SKM-1 treated with dmso at 0.1 percent for 144 hours (cell line): ENCODE data around the gene CD2AP.
"Not testable (repeated sequence)": the region's sequence is repeated elsewhere in the genome, so short reads cannot be mapped to it uniquely, and the experiment has no call there.

Experiments
- DNase-seq: peaks from one replicate; lab custom pipeline; 2025; ENCODE audit not compliant: unreplicated experiment; lab: John Stamatoyannopoulos, UW

The CD2AP gene

DNA sequence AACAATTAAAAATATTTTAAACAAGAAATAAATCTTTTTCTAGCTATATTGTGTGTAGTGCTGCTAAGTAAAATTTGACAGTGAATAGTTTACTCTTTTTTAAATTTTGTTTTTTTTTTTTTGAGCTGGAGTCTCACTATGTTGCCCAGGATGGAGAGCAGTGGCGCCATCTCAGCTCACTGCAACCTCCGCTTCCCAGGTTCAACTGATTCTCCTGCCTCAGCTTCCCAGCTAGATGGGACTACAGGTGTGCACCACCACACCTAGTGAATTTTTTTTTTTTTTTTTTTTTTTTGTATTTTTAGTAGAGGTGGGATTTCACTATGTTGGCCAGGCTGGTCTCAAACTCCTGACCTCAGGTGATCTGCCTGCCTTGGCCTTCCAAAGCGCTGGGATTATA is 75.7 kb downstream of the CD2AP start:
- not testable (repeated sequence) for DNase-seq

DNA sequence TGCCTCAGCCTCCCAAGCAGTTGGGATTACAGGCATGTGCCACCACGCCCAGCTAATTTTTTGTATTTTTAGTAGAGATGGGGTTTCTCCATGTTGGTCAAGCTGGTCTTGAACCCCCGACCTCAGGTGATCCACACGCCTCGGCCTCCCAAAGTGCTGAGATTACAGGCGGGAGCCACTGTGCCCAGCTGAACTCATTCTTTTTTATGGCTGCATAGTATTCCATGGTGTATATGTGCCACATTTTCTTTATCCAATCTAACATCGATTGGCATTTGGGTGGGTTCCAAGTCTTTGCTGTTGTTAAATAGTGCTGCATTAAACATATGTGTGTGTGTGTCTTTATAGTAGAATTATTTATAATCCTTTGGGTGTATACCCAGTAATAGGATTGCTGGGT is 78.9 kb downstream of the CD2AP start:
- DNase-seq: not testable (repeated sequence)

DNA sequence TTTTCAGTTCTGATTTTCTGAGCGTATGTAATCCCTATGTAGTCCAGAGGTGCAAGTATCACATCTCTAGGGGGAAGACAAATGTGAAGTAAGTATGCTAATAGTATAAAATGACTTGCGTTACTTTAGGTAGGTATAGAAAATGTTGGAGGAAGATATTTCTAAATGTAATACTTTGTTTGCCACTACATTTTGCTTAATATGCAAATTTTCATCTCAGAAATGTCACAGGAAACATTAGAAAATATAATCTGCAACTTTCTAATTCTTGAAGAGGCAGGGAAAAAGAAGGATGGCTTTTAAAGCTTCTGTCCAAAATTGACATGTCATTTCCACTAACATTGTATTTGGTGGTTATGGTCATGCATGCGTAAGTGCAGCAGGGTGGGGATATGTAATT is 85.6 kb downstream of the CD2AP start:
- DNase-seq: no peak

DNA sequence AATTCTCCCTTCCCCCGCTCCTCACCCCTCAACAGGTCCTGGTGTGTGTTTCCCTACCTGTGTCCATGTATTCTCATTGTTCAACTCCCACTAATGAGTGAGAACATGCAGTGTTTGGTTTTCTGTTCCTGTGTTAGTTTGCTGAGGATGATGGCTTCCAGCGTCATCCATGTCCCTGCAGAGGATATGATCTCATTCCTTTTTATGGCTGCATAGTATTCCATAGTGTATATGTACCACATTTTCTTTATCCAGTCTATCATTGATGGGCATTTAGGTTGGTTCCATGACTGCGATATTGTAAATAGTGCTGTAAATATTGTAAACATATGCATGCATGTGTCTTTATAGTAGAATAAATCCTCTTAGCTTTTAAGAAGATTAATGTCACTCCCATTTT is 89.0 kb downstream of the CD2AP start:
- DNase-seq: not testable (repeated sequence)

DNA sequence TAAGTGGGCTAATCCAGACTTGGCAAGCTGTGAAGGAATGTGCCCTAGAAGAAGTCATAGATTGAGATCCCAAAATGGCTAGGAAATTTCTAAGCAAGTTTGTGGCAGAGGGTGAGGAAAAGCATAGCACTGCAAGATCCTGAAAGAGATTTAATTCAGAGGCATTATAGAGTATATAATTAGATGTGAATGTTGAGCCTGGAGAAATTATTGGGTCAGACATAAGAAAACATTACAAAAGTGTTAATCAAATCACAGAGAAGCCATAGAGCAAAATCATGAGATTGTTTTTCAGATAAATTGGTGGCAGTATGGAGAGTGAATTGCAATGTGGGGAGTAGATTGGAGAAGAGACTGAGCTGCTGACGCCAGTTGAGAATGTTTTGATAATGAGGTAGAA is 90.0 kb downstream of the CD2AP start:
- no peak for DNase-seq

DNA sequence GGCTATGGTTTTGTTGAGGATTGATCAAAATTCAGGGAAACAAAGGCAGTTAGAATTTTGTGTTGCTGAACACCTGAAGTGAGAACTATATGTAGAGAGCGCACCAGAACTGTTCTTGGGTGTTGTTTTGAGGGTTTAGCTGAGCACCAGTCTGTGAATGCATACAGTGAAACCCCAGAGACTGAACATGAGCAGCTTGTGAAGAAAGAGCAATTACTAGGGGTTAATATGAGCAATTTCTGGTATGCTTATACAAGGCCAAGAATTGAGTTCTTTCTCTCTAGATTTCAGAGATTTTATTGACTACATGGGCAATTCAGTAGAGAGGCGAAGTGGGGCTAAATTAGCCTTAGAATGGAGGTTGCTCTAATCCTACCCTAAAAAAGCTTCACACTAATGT is 93.9 kb downstream of the CD2AP start:
- no peak for DNase-seq

DNA sequence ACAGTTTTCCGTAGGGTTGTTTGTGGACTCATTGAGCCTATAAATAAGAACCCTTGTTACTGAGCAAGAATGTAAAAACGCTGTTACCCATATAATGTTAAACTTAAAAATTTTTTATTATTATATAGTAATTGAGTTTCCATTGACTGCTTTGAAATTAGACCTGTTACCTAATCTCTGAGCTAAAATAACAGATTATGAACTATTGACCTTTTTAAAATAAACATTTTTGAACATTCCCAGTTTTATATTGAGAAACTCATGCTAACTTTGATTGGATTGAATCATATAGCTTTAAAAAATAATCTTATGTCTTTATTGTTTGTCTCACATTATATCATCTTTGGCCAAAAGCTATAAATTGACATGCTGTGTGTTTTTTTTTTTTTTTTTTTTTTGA is 95.5 kb downstream of the CD2AP start:
- no peak for DNase-seq

DNA sequence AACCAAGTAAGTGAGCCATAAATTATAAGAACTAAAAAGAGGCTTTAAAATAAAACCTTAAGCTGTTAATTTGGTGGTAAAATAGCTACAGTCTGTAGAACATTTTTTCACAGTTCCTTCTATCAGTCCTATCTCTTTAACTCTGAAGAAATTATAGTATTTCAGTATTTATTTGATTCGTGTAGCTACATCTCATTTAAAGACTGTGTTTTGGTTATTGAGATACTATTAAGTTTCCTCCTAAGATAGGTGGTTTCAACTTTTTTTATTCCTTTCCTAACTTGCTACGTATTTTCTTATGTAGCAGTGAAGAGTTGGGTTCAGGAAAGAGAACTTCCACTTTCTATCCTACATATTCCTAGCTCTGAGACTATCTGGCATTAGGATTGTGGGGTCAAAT is 97.2 kb downstream of the CD2AP start:
- DNase-seq: no peak

DNA sequence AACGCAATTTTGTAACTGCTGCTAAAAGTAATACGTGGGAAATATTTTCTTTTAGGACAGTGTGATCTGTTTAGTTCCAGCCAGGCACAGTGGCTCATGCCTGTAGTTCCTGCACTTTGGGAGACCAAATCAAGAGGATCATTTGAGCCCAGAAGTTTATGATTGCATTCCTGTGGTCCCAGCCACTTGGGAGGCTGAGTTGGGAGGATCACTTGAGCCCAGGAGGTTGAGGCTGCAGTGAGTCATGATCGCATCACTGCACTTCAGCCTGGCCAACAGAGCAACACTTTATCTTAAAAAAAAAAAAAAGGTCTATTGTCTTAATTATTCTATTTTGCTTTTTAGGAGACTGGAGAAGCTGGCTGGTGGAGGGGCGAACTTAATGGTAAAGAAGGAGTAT is 101.5 kb downstream of the CD2AP start:
- DNase-seq: no peak

DNA sequence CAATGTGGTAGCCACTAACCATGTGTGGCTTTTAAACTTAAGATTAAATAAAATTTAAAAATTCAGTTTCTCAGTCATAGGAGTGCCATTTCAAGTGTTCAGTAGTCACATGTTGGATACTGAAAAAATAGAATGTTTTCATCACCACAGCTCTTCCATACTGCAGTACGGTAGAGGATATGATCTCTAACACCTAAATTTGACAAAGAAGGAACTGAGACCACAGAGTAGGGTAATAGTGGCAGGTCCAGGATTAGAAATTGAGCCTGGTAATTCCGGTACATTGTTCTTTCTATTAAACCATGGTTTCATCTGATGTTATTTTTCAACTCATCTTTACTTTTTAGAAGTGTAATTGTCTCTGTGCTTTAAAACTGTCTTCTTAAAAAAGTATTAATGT is 104.0 kb downstream of the CD2AP start:
- DNase-seq: no peak

DNA sequence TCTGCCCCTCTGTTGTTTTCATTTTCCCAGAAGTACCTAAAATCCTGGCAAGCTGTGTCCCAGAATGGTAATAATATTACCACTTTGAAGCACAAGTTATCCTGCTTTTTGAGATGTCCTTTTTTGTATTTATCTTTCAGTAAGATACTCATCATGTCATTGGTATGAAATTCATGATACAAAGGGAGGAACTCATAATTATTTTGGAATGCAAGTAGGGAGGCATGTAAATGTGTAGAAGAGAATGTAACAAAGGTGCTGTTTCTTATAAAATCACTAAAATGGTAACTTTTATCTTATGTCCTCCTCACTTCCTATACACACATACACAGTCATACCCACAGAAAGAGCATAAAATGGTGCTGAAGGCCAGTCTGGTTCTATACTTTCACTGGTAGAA is 109.9 kb downstream of the CD2AP start:
- no peak for DNase-seq

DNA sequence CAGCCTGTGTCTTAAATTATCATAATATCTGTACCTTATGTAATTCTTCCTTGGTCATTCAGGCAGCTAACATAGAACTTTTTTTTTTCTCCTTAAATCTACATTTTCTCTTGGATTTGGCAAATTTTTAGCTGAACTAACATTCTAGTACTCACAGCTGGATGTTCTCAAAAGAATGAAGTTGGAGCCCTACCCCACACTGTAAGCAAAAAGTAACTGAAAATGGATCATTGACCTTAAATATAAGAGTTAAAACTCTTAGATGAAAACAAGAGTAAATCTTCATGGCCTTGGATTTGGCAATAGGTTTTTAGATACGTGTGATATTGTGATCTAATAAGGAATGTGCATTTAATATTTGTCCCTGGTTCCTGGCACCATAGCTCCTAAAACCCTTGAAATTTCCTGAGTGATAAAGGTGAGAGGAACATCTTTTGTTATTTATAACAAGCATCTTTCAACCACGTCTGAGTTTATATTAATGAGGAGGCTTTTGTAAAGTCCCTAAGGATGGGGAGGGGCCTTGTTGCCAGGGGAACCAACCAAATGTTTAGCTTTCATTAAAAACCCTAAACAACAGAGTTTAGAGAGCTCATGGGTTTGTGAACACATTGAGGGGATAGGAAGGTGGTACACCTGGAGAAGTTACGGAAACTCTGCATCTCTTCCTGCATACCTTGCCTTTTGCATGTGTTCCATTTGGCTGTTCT is 114.7 kb downstream of the CD2AP start:
- no peak for DNase-seq

DNA sequence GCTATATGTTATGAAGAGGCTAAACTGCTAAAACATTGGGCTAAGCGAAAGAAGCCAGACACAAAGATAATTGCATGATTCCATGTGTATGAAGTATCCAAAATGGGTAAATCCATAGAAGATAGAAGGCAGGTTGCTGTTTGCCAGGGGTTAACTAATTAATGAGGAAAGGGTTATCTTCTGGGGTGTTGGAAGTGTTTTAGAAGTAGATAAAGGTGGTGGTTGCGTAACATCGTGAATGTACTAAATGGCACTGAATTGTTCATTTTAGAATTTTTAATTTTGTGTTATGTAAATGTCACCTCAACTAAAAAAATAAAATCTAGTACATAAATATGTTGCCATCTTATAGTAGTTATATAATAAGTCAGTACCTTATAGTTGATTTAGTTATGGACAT is 116.4 kb downstream of the CD2AP start:
- DNase-seq: no peak

DNA sequence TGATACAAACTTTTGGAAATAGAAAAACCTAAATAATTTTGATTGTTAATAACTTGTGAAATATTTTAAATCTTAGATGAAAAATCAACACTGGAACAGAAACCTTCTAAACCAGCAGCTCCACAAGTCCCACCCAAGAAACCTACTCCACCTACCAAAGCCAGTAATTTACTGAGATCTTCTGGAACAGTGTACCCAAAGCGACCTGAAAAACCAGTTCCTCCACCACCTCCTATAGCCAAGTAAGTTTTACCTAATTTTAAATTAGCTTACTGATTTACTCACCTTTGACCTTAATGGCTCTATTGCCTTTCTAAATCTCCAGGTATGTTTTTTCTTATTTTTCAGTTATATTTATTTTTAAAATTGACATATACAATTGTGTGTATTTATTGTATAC is 118.2 kb downstream of the CD2AP start:
- DNase-seq: no peak

DNA sequence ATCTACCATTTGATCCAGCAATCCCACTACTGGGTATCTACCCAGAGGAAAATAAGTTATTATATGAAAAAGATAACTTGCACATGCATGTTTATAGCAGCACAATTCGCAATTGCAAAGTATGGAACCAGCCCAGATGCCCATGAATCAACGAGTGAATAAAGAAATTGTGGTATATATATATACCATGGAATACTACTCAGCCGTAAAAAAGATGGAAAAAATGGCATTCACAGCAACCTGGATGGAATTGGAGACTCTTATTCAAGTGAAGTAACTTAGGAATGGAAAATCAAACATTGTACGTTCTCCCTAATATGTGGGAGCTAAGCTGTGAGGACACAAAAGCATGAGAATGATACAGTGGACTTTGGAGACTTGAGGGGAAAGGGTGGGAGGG is 120.8 kb downstream of the CD2AP start:
- DNase-seq: no peak

DNA sequence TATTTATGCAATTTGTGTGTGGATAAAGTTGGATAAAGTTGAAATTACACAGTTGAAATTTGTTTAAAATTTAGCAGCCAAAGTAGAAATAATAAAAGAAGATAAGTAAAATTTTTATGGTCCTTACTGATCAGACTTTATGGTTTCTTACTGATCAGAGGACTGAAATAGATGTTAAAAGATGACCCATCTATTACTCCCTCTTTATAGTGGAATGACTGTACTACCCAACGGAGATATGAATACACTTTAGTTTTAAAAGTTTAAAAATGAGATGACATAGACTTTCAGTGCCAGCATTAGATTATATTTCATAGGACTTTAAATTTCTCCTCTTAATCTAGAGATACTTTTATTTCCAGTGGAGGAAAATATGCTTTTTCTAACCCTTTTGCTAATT is 121.9 kb downstream of the CD2AP start:
- no peak for DNase-seq

DNA sequence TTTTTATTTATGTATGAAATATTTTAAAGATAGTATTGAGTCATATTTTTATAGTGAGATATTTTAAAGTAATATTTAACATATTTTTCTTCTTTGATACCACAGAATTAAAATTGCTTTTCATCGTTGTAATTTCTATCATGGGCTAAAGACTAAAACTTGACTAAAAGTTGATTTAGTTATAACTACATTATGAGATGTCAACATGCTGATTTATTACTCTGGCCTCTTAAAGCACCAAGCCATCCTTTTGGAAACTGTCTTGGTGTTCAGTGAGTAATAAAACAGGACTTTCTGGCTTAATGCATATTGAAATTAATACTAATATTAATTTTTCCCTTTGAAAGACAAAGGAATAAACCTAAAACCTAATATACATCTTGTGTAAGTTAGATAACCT is 125.6 kb downstream of the CD2AP start:
- no peak for DNase-seq

DNA sequence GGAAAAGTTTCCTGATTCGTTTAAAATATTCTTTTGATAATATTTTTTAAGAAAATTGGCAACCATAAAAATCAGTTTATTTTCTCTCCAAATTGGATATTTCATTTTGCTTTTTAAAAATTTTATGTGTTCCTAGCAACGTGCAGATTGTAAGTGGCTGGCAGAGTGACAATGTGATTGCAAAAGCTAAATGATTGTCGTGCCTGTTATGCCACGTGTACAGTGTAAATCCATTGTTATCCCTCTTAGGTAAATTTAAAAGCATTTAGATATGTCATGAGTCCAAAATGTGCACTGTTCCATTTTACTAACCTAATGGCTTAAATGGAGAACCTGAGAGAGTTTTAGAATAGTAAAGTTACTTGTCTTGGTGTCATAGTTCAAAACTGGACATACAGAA is 126.4 kb downstream of the CD2AP start:
- no peak for DNase-seq

DNA sequence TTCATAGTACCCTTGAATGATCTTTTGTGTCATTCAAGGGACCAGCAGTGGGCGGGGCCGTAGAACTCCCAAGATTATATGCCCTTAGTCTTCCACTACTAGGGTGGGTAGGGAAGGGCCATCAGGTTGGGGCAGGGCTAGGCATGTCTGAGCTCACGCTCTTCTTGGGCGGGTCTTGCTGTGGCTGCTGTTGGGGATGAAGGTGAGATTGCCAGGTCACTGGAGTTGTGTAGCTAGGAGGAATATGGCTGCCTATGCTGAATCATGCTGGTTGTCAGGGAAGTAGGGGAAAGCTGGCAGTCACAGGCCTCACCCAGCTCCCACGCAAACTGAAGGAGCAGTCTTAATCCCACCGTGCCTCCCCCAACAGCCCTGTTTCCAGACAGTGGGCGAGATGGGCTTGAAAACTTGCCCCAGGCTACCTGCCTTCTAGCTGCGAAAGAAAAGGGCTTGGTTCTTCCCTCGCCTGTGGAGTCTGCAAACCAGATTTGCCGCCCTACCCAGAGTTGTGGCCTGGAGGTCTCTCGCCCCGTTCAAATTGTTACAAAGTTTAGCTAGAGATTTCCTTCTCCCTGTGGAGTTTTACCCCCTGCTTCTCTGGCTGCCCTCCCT is 144.4 kb downstream of the CD2AP start:
- DNase-seq: no peak

DNA sequence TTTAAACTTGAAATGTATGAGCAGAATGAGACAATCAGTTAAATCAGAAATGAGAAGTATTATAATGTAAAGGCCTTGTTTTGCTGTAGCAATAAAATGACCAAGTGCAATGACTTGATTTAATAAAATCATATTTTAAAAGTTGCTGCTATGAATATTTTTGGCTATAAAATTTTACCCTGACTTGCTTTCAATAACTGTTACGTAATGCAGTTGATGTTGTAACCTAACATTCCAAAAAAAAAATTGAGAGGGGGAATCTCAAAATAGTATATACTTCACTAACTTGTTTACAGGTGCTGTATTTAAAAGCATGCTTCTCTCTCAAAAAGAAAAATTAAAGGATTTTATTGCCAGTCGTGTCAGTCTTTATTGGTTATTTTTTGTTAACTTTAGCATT is 149.2 kb downstream of the CD2AP start:
- no peak for DNase-seq

DNA sequence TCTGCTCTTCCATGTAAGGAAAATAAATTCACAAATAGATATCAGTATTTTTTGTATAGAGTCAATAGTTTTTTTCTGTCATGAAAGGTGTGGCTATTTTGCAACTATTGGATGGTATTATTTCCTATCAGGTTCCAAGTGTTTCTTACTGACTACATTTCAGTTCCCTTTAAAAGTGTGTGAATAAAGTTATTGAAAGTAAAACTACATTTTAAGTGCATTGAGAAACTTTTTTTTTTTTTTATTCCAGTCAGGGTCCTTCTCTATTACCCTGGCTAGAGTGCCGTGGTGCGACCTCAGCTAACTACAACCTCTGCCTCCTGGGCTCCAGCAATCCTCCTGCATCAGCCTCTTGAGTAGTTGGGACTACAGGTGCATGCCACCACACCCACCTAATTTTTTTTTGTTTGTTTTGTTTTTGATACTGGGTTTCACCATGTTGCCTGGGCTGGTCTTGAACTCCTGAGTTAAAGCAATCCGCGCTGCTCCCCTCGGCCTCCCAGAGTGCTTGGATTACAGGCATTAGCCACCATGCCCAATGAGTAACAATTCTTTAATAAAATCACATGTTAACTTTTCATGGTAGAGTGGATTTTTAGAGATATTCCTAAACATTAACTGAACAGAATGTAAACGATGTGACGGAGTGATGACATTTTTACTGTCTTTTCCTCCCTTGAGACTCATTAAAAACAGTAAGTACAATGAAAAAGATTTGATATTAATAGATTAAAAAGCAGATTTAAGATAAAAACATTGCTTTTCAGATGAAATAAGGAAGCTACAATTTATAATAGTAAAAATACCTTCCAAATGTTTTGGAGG is 151.1 kb downstream of the CD2AP start:
- DNase-seq: no peak

DNA sequence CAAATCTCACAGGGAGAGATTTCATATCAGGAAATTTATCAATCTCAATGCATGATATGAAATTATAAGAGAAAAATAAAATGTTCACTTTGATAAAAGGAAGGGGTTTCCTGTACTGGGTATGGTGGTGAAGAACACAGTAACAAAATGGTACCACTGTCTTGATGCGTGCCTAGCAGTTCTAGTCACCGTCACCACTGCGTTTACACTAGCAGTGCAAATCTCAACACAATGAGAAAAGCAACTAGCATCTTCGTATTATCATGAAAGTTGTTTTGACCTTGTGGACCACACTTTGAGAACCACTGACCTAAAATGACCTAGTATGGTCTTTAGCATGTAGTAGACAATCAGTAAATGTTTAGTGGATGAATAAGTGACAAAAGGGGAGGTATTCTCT is 152.4 kb downstream of the CD2AP start:
- no peak for DNase-seq
